Psoas muscle (tissue), 8 donors: Measurements from ENCODE around the gene MDFIC. TPM values are rescaled to one million over a fixed set of nuclear protein-coding genes. Genes with fewer than 3 reads are reported as not detected.

ENCODE experiments used
- ATAC-seq, 4 donors: fragments of 200-7000 bp; cut with Tn5 transposase; one replicate each; pipeline ENCODE4 v1.9.1; 2020; ENCODE audit warnings: moderate library complexity in 3 of 4, mild to moderate bottlenecking in 2 of 4
- DNase-seq, 2 donors: peaks; one replicate each; pipeline ENCODE4 v3.0.0-alpha.2; 2020
- H3K27ac ChIP-seq: fragments of 200-600 bp; one replicate; pipeline ENCODE4 v1.8.0; 2022
- H3K27me3 ChIP-seq, 3 donors: fragments of 200-600 bp in 1 of 3; one replicate each; pipeline versions ENCODE4 v1.6.1 to v1.8.0; 2013 to 2022; ENCODE audit warnings: low read length in 2 of 3, mild to moderate bottlenecking in 2 of 3, moderate library complexity in 1 of 3; ENCODE audit not compliant: insufficient read depth in 3 of 3
- H3K36me3 ChIP-seq, 2 donors: fragments of 200-600 bp in 1 of 2; one replicate each; pipeline versions ENCODE4 v1.6.1 to v1.8.0; 2013 to 2022; ENCODE audit warnings: low read depth in 1 of 2, mild to moderate bottlenecking in 1 of 2, moderate library complexity in 1 of 2; ENCODE audit not compliant: insufficient read depth in 1 of 2
- H3K4me1 ChIP-seq: fragments of 200-600 bp; one replicate; pipeline ENCODE4 v1.8.0; 2022
- H3K4me3 ChIP-seq: fragments of 200-600 bp; one replicate; pipeline ENCODE4 v1.8.0; 2022; ENCODE audit warnings: mild to moderate bottlenecking
- H3K9me3 ChIP-seq: fragments of 200-600 bp; one replicate; pipeline ENCODE4 v1.8.0; 2022
- CTCF ChIP-seq: fragments of 200-600 bp; IDR thresholded peaks from one replicate; pipeline ENCODE4 v1.8.0; 2022; ENCODE audit warnings: antibody characterized with exemption
- WGBS, 3 donors: extraction: QIAGEN DNeasy Blood & Tissue Kit; methylation state at CpG; one replicate each; pipeline versions ENCODE4 v1.1.6 to v1.1.7; 2013; 5-methylcytosine and 5-hydroxymethylcytosine counted together
- intact Hi-C, 2 donors: fragments of 100-400 bp; cut with DNase I; formaldehyde crosslinking; loops; one replicate each; pipeline versions ENCODE4 v1.11.0 to v1.14.2; 2022
- polyA plus RNA-seq, 3 donors: library from polyadenylated mRNA; stranded (reverse); fragments of 200-250 nt; gene quantifications; one replicate each; pipeline ENCODE4 v1.2.3, GENCODE V29; 2013
- total RNA-seq, 4 donors: library from RNA; stranded (reverse); fragmentation: NEBNext Ultra II Directional in 2 of 4; extraction: Animal tissue kit (Norgen Biotek cat#: 25700) in 2 of 4; gene quantifications; one replicate each; pipeline versions ENCODE4 v1.2.1 to v1.2.4, GENCODE V29; 2021 to 2023
- donor health status: healthy with polysubstance abuse.
- donor health status: DM: no; HTN: no; CAD: no; lungs with moderate emphysema.
- donor health status: Bipolar disorder and iron deficiency.
- donor health status: healthy.
- donor health status: DM: yes; HTN: yes; CAD: no.
- donor health status: DM: no; HTN: no; CAD: no.
- donor health status: DM: no; HTN: no; CAD: no.
- donor health status: DM: yes; HTN: yes; CAD: no.

The MDFIC gene
- total and polyA plus RNA-seq, 7 donors, result 2.7 to 14.6 (median 7.1) TPM

GRCh38 chr7:114981323-114981722, 59.4 kb downstream of the MDFIC start:
- H3K4me3 ChIP-seq, result peak overlapping the region; percentile 14
- ATAC-seq, result no peak
- peak overlapping the region; percentile 3 for H3K27ac ChIP-seq
- no peak for DNase-seq
- intact Hi-C loops, result no loop called here
- H3K4me1 ChIP-seq, result peaks cover 35% of the 10 kb centered on the region
- H3K9me3 ChIP-seq, result no peaks in the 10 kb centered on the region
- no peaks in the 10 kb centered on the region for H3K27me3 ChIP-seq
- H3K36me3 ChIP-seq, result no peaks in the 10 kb centered on the region
- no peak for TF ChIP-seq CTCF
- 61 to 81% (median 71%) methylated on average over 2 of the region's 2 CpGs for WGBS, 3 donors

- peaks cover 40% of the 10 kb centered on the region for H3K4me1 ChIP-seq
- intact Hi-C loops, result loop anchor here in 1 of 2 donors (5.0 kb wide), 1 partner anchor 63 kb away; the partner anchor contains the start of gene MDFIC
- no peak for DNase-seq
- H3K36me3 ChIP-seq, result no peaks in the 10 kb centered on the region
- 15 to 19% (median 16%) methylated on average over 2 of the region's 2 CpGs for WGBS, 3 donors
- H3K9me3 ChIP-seq, result no peaks in the 10 kb centered on the region
- no peaks in the 10 kb centered on the region for H3K27me3 ChIP-seq
- ATAC-seq, result no peak
- TF ChIP-seq CTCF, result no peak
- H3K4me3 ChIP-seq, result no peak overlapping the region
- H3K27ac ChIP-seq, result no peak overlapping the region
Observed at GRCh38 chr7:114985116-114985715, 63.3 kb downstream of the MDFIC start.

- Histone ChIP-seq H3K27ac (no peak overlapping the region), H3K4me3 (no peak overlapping the region), H3K36me3 (no peaks in the 10 kb centered on the region), H3K27me3 (no peaks in the 10 kb centered on the region), H3K9me3 (no peaks in the 10 kb centered on the region), H3K4me1 (peaks cover 27% of the 10 kb centered on the region)
- no peak for TF ChIP-seq CTCF
- WGBS, 3 donors, result 85 to 98% (median 97%) methylated on average over 3 of the region's 3 CpGs
- no peak for DNase-seq
- intact Hi-C loops, result loop anchor here in 1 of 2 donors (5.0 kb wide), 1 partner anchor 64 kb away; the partner anchor contains the start of gene MDFIC
- ATAC-seq, result no peak
Observed at GRCh38 chr7:114986190-114987180, 64.6 kb downstream of the MDFIC start.

GRCh38 chr7:114988026-114988425, 66.1 kb downstream of the MDFIC start:
- no peak for TF ChIP-seq CTCF
- Histone ChIP-seq H3K27me3 (no peaks in the 10 kb centered on the region), H3K36me3 (no peaks in the 10 kb centered on the region), H3K4me3 (no peak overlapping the region), H3K4me1 (peaks cover 27% of the 10 kb centered on the region), H3K27ac (no peak overlapping the region), H3K9me3 (no peaks in the 10 kb centered on the region)
- intact Hi-C loops, result loop anchor here in 1 of 2 donors (5.0 kb wide), 1 partner anchor 66 kb away; the partner anchor contains the start of gene MDFIC
- 30 to 39% (median 31%) methylated on average over 1 of the region's 1 CpG for WGBS, 3 donors
- DNase-seq (no peak), ATAC-seq (no peak)
